ENCODE data around the gene CDH7.

The CDH7 gene

GRCh38 chr18:65907281-65907680, 156.5 kb downstream of the CDH7 start:
- DNase-seq (ENCODE audit: low read depth in 1 of 2, low spot score in 1 of 2) = no peak

- DNase-seq (ENCODE audit: low read depth in 1 of 2, low spot score in 1 of 2) = no peak
These were observed 168.2 kb downstream of the CDH7 start for GRCh38 chr18:65919018-65919417.

GRCh38 chr18:65919663-65920062, 168.9 kb downstream of the CDH7 start:
- DNase-seq (ENCODE audit: low read depth in 1 of 2, low spot score in 1 of 2) = no peak

GRCh38 chr18:65922103-65922502, 171.3 kb downstream of the CDH7 start:
- no peak for DNase-seq (ENCODE audit: low read depth in 1 of 2, low spot score in 1 of 2)

GRCh38 chr18:65924904-65925303, 174.1 kb downstream of the CDH7 start:
- DNase-seq (ENCODE audit: low read depth in 1 of 2, low spot score in 1 of 2) = no peak

- no peak for DNase-seq (ENCODE audit: low read depth in 1 of 2, low spot score in 1 of 2)
These were observed 184.1 kb downstream of the CDH7 start for GRCh38 chr18:65934874-65935273.

GRCh38 chr18:65936678-65937077, 185.9 kb downstream of the CDH7 start:
- no peak for DNase-seq (ENCODE audit: low read depth in 1 of 2, low spot score in 1 of 2)

GRCh38 chr18:65937180-65937579, 186.4 kb downstream of the CDH7 start:
- no peak for DNase-seq (ENCODE audit: low read depth in 1 of 2, low spot score in 1 of 2)

- DNase-seq (ENCODE audit: low read depth in 1 of 2, low spot score in 1 of 2) = no peak
These were observed 188.0 kb downstream of the CDH7 start for GRCh38 chr18:65938592-65939372.
